ENCODE measurements around the gene CTSD.
A peak's percentile ranks its signal among the peaks of the same experiment; 100 is the strongest.

Gene CTSD

GRCh38 chr11:1732418-1733008, 31.2 kb downstream of the CTSD start:
- H4K91ac ChIP-seq (ENCODE audit: low read depth, low read length, poor library complexity) = no peak overlapping the region
- H3K18ac ChIP-seq (ENCODE audit: low read length) = peak overlapping the region; percentile 58
- H3K4ac ChIP-seq (ENCODE audit: low read length) = no peak overlapping the region
- H3K27ac ChIP-seq (replicated peaks; ENCODE audit: low read length) = no peak overlapping the region
- DNase-seq (ENCODE audit: low spot score) = no peak
- no peak overlapping the region for H3K4me2 ChIP-seq (ENCODE audit: insufficient read depth, low read length, poor library complexity, severe bottlenecking)
- no peak overlapping the region for H2AFZ ChIP-seq (ENCODE audit: low read length)
- no peak overlapping the region for H3K9ac ChIP-seq (ENCODE audit: low read depth, low read length, poor library complexity)
- H3K79me1 ChIP-seq (ENCODE audit: low read depth, low read length) = no peaks in the 10 kb centered on the region
- peaks cover 0 to 10% of the 10 kb centered on the region in 2 donors for H3K9me3 ChIP-seq (replicated peaks in 1 of 2; ENCODE audit: control insufficient read depth in 2 of 2, insufficient read depth in 1 of 2, low read depth in 1 of 2, low read length in 2 of 2)
- no peaks in the 10 kb centered on the region for H3K36me3 ChIP-seq (replicated peaks in 1 of 2; ENCODE audit: control insufficient read depth in 2 of 2, insufficient read depth in 2 of 2, low read length in 2 of 2)
- no peak overlapping the region for H2BK15ac ChIP-seq (ENCODE audit: low read length)
- WGBS, 2 donors (ENCODE audit: extremely low coverage in 2 of 2, insufficient read length in 2 of 2, insufficient replicate concordance in 1 of 2) = no CpG with 5 or more reads among the region's 13 CpGs
- no peak overlapping the region for H3K23ac ChIP-seq (ENCODE audit: low read depth, low read length, poor library complexity)
- no peak overlapping the region for H4K8ac ChIP-seq (ENCODE audit: low read depth, low read length)
- no peak overlapping the region for H2BK12ac ChIP-seq (ENCODE audit: low read length)
- H2BK120ac ChIP-seq (ENCODE audit: low read depth, low read length) = no peak overlapping the region
- peaks cover 0 to 39% (median 3%) of the 10 kb centered on the region in 3 experiments for H3K27me3 ChIP-seq (ENCODE audit: control insufficient read depth in 3 of 3, insufficient read depth in 3 of 3, low read depth in 1 of 3, low read length in 3 of 3)
- H2AK5ac ChIP-seq (ENCODE audit: low read depth, low read length) = peak overlapping the region; percentile 6
- H3K14ac ChIP-seq (ENCODE audit: low read length) = no peak overlapping the region
- H3K4me3 ChIP-seq (ENCODE audit: low read length in 2 of 2) = no peak overlapping the region
- peaks cover 0 to 7% of the 10 kb centered on the region in 2 donors for H3K4me1 ChIP-seq (ENCODE audit: control insufficient read depth in 2 of 2, insufficient read depth in 1 of 2, low read depth in 1 of 2, low read length in 2 of 2)
- no peak overlapping the region for H2BK5ac ChIP-seq (ENCODE audit: low read length)

- Histone ChIP-seq H4K8ac (ENCODE audit: low read depth, low read length) (no peak overlapping the region), H3K27ac (replicated peaks; ENCODE audit: low read length) (no peak overlapping the region), H3K18ac (ENCODE audit: low read length) (no peak overlapping the region), H3K9me3 (replicated peaks in 1 of 2; ENCODE audit: control insufficient read depth in 2 of 2, insufficient read depth in 1 of 2, low read depth in 1 of 2, low read length in 2 of 2) (peaks cover 0 to 4% of the 10 kb centered on the region in 2 donors), H2AFZ (ENCODE audit: low read length) (no peak overlapping the region), H2BK12ac (ENCODE audit: low read length) (no peak overlapping the region), H3K36me3 (replicated peaks in 1 of 2; ENCODE audit: control insufficient read depth in 2 of 2, insufficient read depth in 2 of 2, low read length in 2 of 2) (no peaks in the 10 kb centered on the region), H3K79me1 (ENCODE audit: low read depth, low read length) (no peaks in the 10 kb centered on the region), H3K14ac (ENCODE audit: low read length) (peak overlapping the region; percentile 17), H2BK120ac (ENCODE audit: low read depth, low read length) (no peak overlapping the region), H3K4me1 (ENCODE audit: control insufficient read depth in 2 of 2, insufficient read depth in 1 of 2, low read depth in 1 of 2, low read length in 2 of 2) (peaks cover 0 to 7% of the 10 kb centered on the region in 2 donors), H3K23ac (ENCODE audit: low read depth, low read length, poor library complexity) (peak overlapping the region; percentile 1), H2AK5ac (ENCODE audit: low read depth, low read length) (no peak overlapping the region), H3K4ac (ENCODE audit: low read length) (no peak overlapping the region), H4K91ac (ENCODE audit: low read depth, low read length, poor library complexity) (peak overlapping the region; percentile 32), H2BK5ac (ENCODE audit: low read length) (no peak overlapping the region), H3K4me3 (ENCODE audit: low read length in 2 of 2) (peak overlapping the region in 1 of 2 donors; percentile 56), H3K4me2 (ENCODE audit: insufficient read depth, low read length, poor library complexity, severe bottlenecking) (no peak overlapping the region), H3K9ac (ENCODE audit: low read depth, low read length, poor library complexity) (peak overlapping the region; percentile 65), H3K27me3 (ENCODE audit: control insufficient read depth in 3 of 3, insufficient read depth in 3 of 3, low read depth in 1 of 3, low read length in 3 of 3) (peaks cover 0 to 46% (median 2%) of the 10 kb centered on the region in 3 experiments), H2BK15ac (ENCODE audit: low read length) (no peak overlapping the region)
- no peak for DNase-seq (ENCODE audit: low spot score)
- WGBS, 2 donors (ENCODE audit: extremely low coverage in 2 of 2, insufficient read length in 2 of 2, insufficient replicate concordance in 1 of 2) = no CpG with 5 or more reads among the region's 5 CpGs
Observed at GRCh38 chr11:1731451-1732059, 32.2 kb downstream of the CTSD start.

- Histone ChIP-seq H3K27me3 (ENCODE audit: control insufficient read depth in 3 of 3, insufficient read depth in 3 of 3, low read depth in 1 of 3, low read length in 3 of 3) (peaks cover 0 to 45% (median 0%) of the 10 kb centered on the region in 3 experiments), H3K9me3 (replicated peaks in 1 of 2; ENCODE audit: control insufficient read depth in 2 of 2, insufficient read depth in 1 of 2, low read depth in 1 of 2, low read length in 2 of 2) (peaks cover 0 to 4% of the 10 kb centered on the region in 2 donors), H3K9ac (ENCODE audit: low read depth, low read length, poor library complexity) (no peak overlapping the region), H3K36me3 (replicated peaks in 1 of 2; ENCODE audit: control insufficient read depth in 2 of 2, insufficient read depth in 2 of 2, low read length in 2 of 2) (no peaks in the 10 kb centered on the region), H4K8ac (ENCODE audit: low read depth, low read length) (no peak overlapping the region), H3K4me2 (ENCODE audit: insufficient read depth, low read length, poor library complexity, severe bottlenecking) (no peak overlapping the region), H3K79me1 (ENCODE audit: low read depth, low read length) (no peaks in the 10 kb centered on the region), H3K18ac (ENCODE audit: low read length) (peak overlapping the region; percentile 86), H4K91ac (ENCODE audit: low read depth, low read length, poor library complexity) (no peak overlapping the region), H3K27ac (replicated peaks; ENCODE audit: low read length) (no peak overlapping the region), H3K4me3 (ENCODE audit: low read length in 2 of 2) (no peak overlapping the region), H2BK120ac (ENCODE audit: low read depth, low read length) (no peak overlapping the region), H2AFZ (ENCODE audit: low read length) (no peak overlapping the region), H3K23ac (ENCODE audit: low read depth, low read length, poor library complexity) (peak overlapping the region; percentile 59), H3K4ac (ENCODE audit: low read length) (no peak overlapping the region), H2BK12ac (ENCODE audit: low read length) (no peak overlapping the region), H2BK15ac (ENCODE audit: low read length) (no peak overlapping the region), H3K4me1 (ENCODE audit: control insufficient read depth in 2 of 2, insufficient read depth in 1 of 2, low read depth in 1 of 2, low read length in 2 of 2) (peaks cover 0 to 7% of the 10 kb centered on the region in 2 donors), H2AK5ac (ENCODE audit: low read depth, low read length) (no peak overlapping the region), H2BK5ac (ENCODE audit: low read length) (no peak overlapping the region), H3K14ac (ENCODE audit: low read length) (peak overlapping the region; percentile 28)
- no peak for DNase-seq (ENCODE audit: low spot score)
- no CpG with 5 or more reads among the region's 11 CpGs for WGBS, 2 donors (ENCODE audit: extremely low coverage in 2 of 2, insufficient read length in 2 of 2, insufficient replicate concordance in 1 of 2)
Observed at GRCh38 chr11:1730059-1730629, 33.6 kb downstream of the CTSD start.

- Histone ChIP-seq H3K9ac (ENCODE audit: low read depth, low read length, poor library complexity) (no peak overlapping the region), H2BK15ac (ENCODE audit: low read length) (no peak overlapping the region), H3K4me1 (ENCODE audit: control insufficient read depth in 2 of 2, insufficient read depth in 1 of 2, low read depth in 1 of 2, low read length in 2 of 2) (peaks cover 0 to 7% of the 10 kb centered on the region in 2 donors), H4K91ac (ENCODE audit: low read depth, low read length, poor library complexity) (no peak overlapping the region), H3K4me2 (ENCODE audit: insufficient read depth, low read length, poor library complexity, severe bottlenecking) (no peak overlapping the region), H2AFZ (ENCODE audit: low read length) (peak overlapping the region; percentile 49), H3K27ac (replicated peaks; ENCODE audit: low read length) (no peak overlapping the region), H4K8ac (ENCODE audit: low read depth, low read length) (no peak overlapping the region), H3K79me1 (ENCODE audit: low read depth, low read length) (no peaks in the 10 kb centered on the region), H3K18ac (ENCODE audit: low read length) (no peak overlapping the region), H3K36me3 (replicated peaks in 1 of 2; ENCODE audit: control insufficient read depth in 2 of 2, insufficient read depth in 2 of 2, low read length in 2 of 2) (no peaks in the 10 kb centered on the region), H3K4ac (ENCODE audit: low read length) (no peak overlapping the region), H2AK5ac (ENCODE audit: low read depth, low read length) (no peak overlapping the region), H2BK12ac (ENCODE audit: low read length) (no peak overlapping the region), H3K9me3 (replicated peaks in 1 of 2; ENCODE audit: control insufficient read depth in 2 of 2, insufficient read depth in 1 of 2, low read depth in 1 of 2, low read length in 2 of 2) (peaks cover 0 to 4% of the 10 kb centered on the region in 2 donors), H3K4me3 (ENCODE audit: low read length in 2 of 2) (no peak overlapping the region), H3K14ac (ENCODE audit: low read length) (no peak overlapping the region), H2BK120ac (ENCODE audit: low read depth, low read length) (no peak overlapping the region), H2BK5ac (ENCODE audit: low read length) (no peak overlapping the region), H3K27me3 (ENCODE audit: control insufficient read depth in 3 of 3, insufficient read depth in 3 of 3, low read depth in 1 of 3, low read length in 3 of 3) (peaks cover 0 to 40% (median 0%) of the 10 kb centered on the region in 3 experiments), H3K23ac (ENCODE audit: low read depth, low read length, poor library complexity) (no peak overlapping the region)
- no peak for DNase-seq (ENCODE audit: low spot score)
- WGBS, 2 donors (ENCODE audit: extremely low coverage in 2 of 2, insufficient read length in 2 of 2, insufficient replicate concordance in 1 of 2) = no CpG with 5 or more reads among the region's 9 CpGs
Observed at GRCh38 chr11:1729692-1730011, 34.1 kb downstream of the CTSD start.
